HepG2 (cell line): ENCODE results near the gene STRN3. TPM values are rescaled to one million over a fixed set of nuclear protein-coding genes. Genes with fewer than 3 reads are reported as not detected.

Source experiments
- ATAC-seq: fragments of 200-7000 bp; cut with Tn5 transposase; 3 replicates; pipeline ENCODE4 v1.9.1; 2020; ENCODE audit warnings: mild to moderate bottlenecking, moderate library complexity
- BruUV-seq: library from RNA; stranded (reverse); fragments of 400-500 nt; replicated peaks from 2 replicates; lab custom pipeline; 2021; lab: Mats Ljungman, UMichigan
- CTCF ChIA-PET: fragments of 300-600 bp; formaldehyde crosslinking; extraction: SDS; loops from one replicate; lab custom pipeline; 2021; ENCODE audit warnings: low total read pairs, inconsistent platforms, low intra/inter-chr PET ratio; lab: Yijun Ruan, JAX
- POLR2A ChIA-PET: fragments of 350-600 bp; sonication (Branson Sonifier 250); formaldehyde crosslinking; loops from one replicate; lab custom pipeline; 2020; ENCODE audit warnings: antibody characterized with exemption, inconsistent platforms; lab: Yijun Ruan, JAX
- DNase-seq: peaks from one replicate; pipeline ENCODE4 v3.0.0-alpha.2; 2015; ENCODE audit warnings: low spot score
- FAIRE-seq: peaks from 3 replicates; lab custom pipeline; 2011; peaks lifted over from hg19 to GRCh38; lab: Jason Lieb, UNC
- H2AFZ ChIP-seq: one replicate; pipeline ENCODE4 v1.6.1; 2011; ENCODE audit warnings: low read length, inconsistent platforms
- H3K27ac ChIP-seq: fragments of 300-600 bp; 3 replicates; pipeline ENCODE4 v1.8.0; 2011; ENCODE audit warnings: mixed run types, mild to moderate bottlenecking, mixed read lengths, low read length, inconsistent platforms; ENCODE audit not compliant: insufficient read depth; ENCODE audit errors: extremely low read length
- H3K27me3 ChIP-seq, 2 experiments: fragments of 200-600 bp in 1 of 2; 2 replicates in 1 of 2; 3 replicates in 1 of 2; pipeline versions ENCODE4 v1.6.0 to v1.8.0; 2011; ENCODE audit warnings: low read length in 2 of 2, mild to moderate bottlenecking in 2 of 2, moderate library complexity in 2 of 2, inconsistent platforms in 1 of 2; ENCODE audit not compliant: insufficient read depth in 2 of 2, control insufficient read depth in 1 of 2
- H3K36me3 ChIP-seq, 2 experiments: fragments of 200-600 bp in 1 of 2; replicated peaks in 1 of 2; 2 replicates in 1 of 2; 3 replicates in 1 of 2; pipeline versions ENCODE4 v1.5.1 to v1.8.0; 2011; ENCODE audit warnings: low read length in 2 of 2, inconsistent platforms in 1 of 2; ENCODE audit not compliant: insufficient read depth in 2 of 2, control insufficient read depth in 1 of 2
- H3K4me1 ChIP-seq: 2 replicates; pipeline ENCODE4 v1.5.1; 2012; ENCODE audit warnings: low read length, inconsistent platforms; ENCODE audit not compliant: insufficient read depth
- H3K4me2 ChIP-seq: 2 replicates; pipeline ENCODE4 v1.6.0; 2011; ENCODE audit warnings: low read depth, low read length, inconsistent platforms
- H3K4me3 ChIP-seq, 3 experiments: fragments of 200-600 bp in 1 of 3; sonication (generic), shearing (Covaris generic) in 1 of 3; replicated peaks in 1 of 3; 2 replicates each; pipeline ENCODE4 v1.5.1; 2011 to 2016; ENCODE audit warnings: low read length in 3 of 3, inconsistent platforms in 2 of 3, low read depth in 2 of 3, mild to moderate bottlenecking in 2 of 3, control low read depth in 1 of 3, mixed read lengths in 1 of 3; ENCODE audit not compliant: insufficient read depth in 1 of 3
- H3K79me2 ChIP-seq: one replicate; pipeline ENCODE4 v1.6.1; 2011; ENCODE audit warnings: low read length, inconsistent platforms; ENCODE audit not compliant: insufficient read depth
- H3K9ac ChIP-seq: 2 replicates; pipeline ENCODE4 v1.6.0; 2011; ENCODE audit warnings: mild to moderate bottlenecking, low read depth, low read length, inconsistent platforms; ENCODE audit not compliant: insufficient read depth
- H3K9me3 ChIP-seq: 2 replicates; pipeline ENCODE4 v1.5.1; 2012; ENCODE audit warnings: mild to moderate bottlenecking, low read length
- H4K20me1 ChIP-seq: 2 replicates; pipeline ENCODE4 v1.6.0; 2011; ENCODE audit warnings: inconsistent platforms, mild to moderate bottlenecking, low read length, moderate library complexity; ENCODE audit not compliant: insufficient read depth
- BCL6 ChIP-seq: IDR thresholded peaks from 2 replicates; pipeline ENCODE4 v1.6.1; 2016; ENCODE audit warnings: missing genetic modification reagents, missing compliant biosample characterization
- CEBPB ChIP-seq: IDR thresholded peaks from 2 replicates; pipeline ENCODE4 v1.6.1; 2011; ENCODE audit warnings: low read depth, low read length, improper control_type of control experiment, borderline replicate concordance
- EP300 ChIP-seq, 3 experiments: sonication (generic) in 1 of 3; formaldehyde crosslinking in 1 of 3; IDR thresholded peaks; 2 replicates each; pipeline versions ENCODE4 v1.5.1 to v1.6.1; 2011 to 2020; ENCODE audit warnings: low read depth in 2 of 3, low read length in 2 of 3, borderline replicate concordance in 1 of 3, improper control_type of control experiment in 1 of 3, mild to moderate bottlenecking in 1 of 3, missing genetic modification reagents in 1 of 3, moderate library complexity in 1 of 3
- FOXA3 ChIP-seq: IDR thresholded peaks from 2 replicates; pipeline ENCODE4 v1.6.1; 2016; ENCODE audit warnings: missing genetic modification reagents, missing compliant biosample characterization
- KAT8 ChIP-seq: IDR thresholded peaks from 2 replicates; pipeline ENCODE4 v1.6.1; 2016; ENCODE audit warnings: missing genetic modification reagents, missing compliant biosample characterization
- KLF16 ChIP-seq, 2 experiments: sonication (generic) in 1 of 2; formaldehyde crosslinking in 1 of 2; IDR thresholded peaks; 2 replicates each; pipeline versions ENCODE4 v1.6.1 to v1.8.0; 2016 to 2023; ENCODE audit warnings: missing genetic modification reagents in 2 of 2, missing compliant biosample characterization in 1 of 2
- PATZ1 ChIP-seq: sonication (generic); formaldehyde crosslinking; IDR thresholded peaks from 2 replicates; pipeline ENCODE4 v1.4.0; 2020; ENCODE audit warnings: missing genetic modification reagents
- SALL1 ChIP-seq: sonication (generic); formaldehyde crosslinking; IDR thresholded peaks from 2 replicates; pipeline ENCODE4 v1.8.0; 2022; ENCODE audit warnings: mild to moderate bottlenecking, missing genetic modification reagents
- TFAP4 ChIP-seq: sonication (generic); IDR thresholded peaks from 2 replicates; pipeline ENCODE4 v1.6.1; 2016; ENCODE audit warnings: low read depth, borderline replicate concordance
- ZBTB20 ChIP-seq: sonication (generic); formaldehyde crosslinking; IDR thresholded peaks from 2 replicates; pipeline ENCODE4 v1.8.1; 2023; ENCODE audit warnings: missing genetic modification reagents, low read depth, mild to moderate bottlenecking, borderline replicate concordance
- ZNF18 ChIP-seq: sonication (generic); formaldehyde crosslinking; IDR thresholded peaks from 2 replicates; pipeline ENCODE4 v1.8.0; 2022; ENCODE audit warnings: mild to moderate bottlenecking, missing genetic modification reagents; ENCODE audit not compliant: insufficient replicate concordance
- ZNF644 ChIP-seq: IDR thresholded peaks from 2 replicates; pipeline ENCODE4 v1.6.1; 2016; ENCODE audit warnings: low read depth
- ZNF691 ChIP-seq: sonication (generic); formaldehyde crosslinking; IDR thresholded peaks from 2 replicates; pipeline ENCODE4 v1.4.0; 2020; ENCODE audit warnings: missing genetic modification reagents, low read depth, mild to moderate bottlenecking, borderline replicate concordance
- WGBS: methylation state at CpG from one replicate; pipeline ENCODE4 v1.1.6; 2017; ENCODE audit warnings: low lambda C conversion rate; 5-methylcytosine and 5-hydroxymethylcytosine counted together
- in situ Hi-C: cut with HindIII; loops from 2 replicates; pipeline ENCODE4 v1.10.0; 2017; ENCODE audit warnings: low pct_unique_long_range_greater_than_20kb; ENCODE audit not compliant: extremely low pct_ligation_motif_present
- intact Hi-C: fragments of 100-400 bp; cut with micrococcal nuclease; formaldehyde crosslinking; loops from one replicate; pipeline ENCODE4 v1.10.0; 2022; ENCODE audit not compliant: unreplicated experiment
- polyA plus RNA-seq, 8 experiments: library from polyadenylated mRNA; depleted of rRNA in 3 of 8; stranded (reverse) in 7 of 8; unstranded in 1 of 8; fragments of >200 nt; fragmentation: Illumina TruSeq in 4 of 8; extraction: Trizol in 4 of 8; gene quantifications; 2 replicates each; pipeline versions ENCODE4 v1.2.1 to v1.2.3, GENCODE V29; 2011 to 2016; ENCODE audit warnings: low read depth in 4 of 8, missing spikeins in 1 of 8, mixed read lengths in 1 of 8; ENCODE audit not compliant: insufficient read depth in 1 of 8
- total RNA-seq, 5 experiments: library from RNA; depleted of rRNA; stranded (reverse); fragments of >200 nt; fragmentation: Illumina TruSeq; extraction: Trizol; gene quantifications; 2 replicates each; pipeline ENCODE4 v1.2.3, GENCODE V29; 2016; ENCODE audit warnings: low read depth in 1 of 5

The STRN3 gene
- total and polyA plus RNA-seq, 2 of the 13 experiments (the other 11 are each of a cell fraction or from before 2014, with no cell fraction given) = 49.4 to 123 TPM

- Histone ChIP-seq H3K36me3 (no peaks in the 10 kb centered on the region), H3K27ac (no peak overlapping the region), H3K4me3 (no peak overlapping the region), H3K4me1 (peaks cover 7% of the 10 kb centered on the region; the same call in 1 of the 2 replicates), H3K9ac (no peak overlapping the region), H3K9me3 (no peaks in the 10 kb centered on the region), H2AFZ (no peak overlapping the region), H4K20me1 (no peaks in the 10 kb centered on the region), H3K79me2 (no peaks in the 10 kb centered on the region), H3K27me3 (no peaks in the 10 kb centered on the region), H3K4me2 (no peak overlapping the region)
- BruUV-seq = no TSS peak
- ATAC-seq = peak; percentile 56
- in situ Hi-C loops = no loop called here
- peak; percentile 70 for DNase-seq
- intact Hi-C loops = no loop called here
- ChIA-PET CTCF (no interaction called here), POLR2A (interaction anchor here (0.8 to 2.1 kb wide), 3 partner anchors 26 to 35 kb away, joined by 3 to 14 read pairs (median 3); partner anchors contain the start of genes AP4S1 and STRN3)
- FAIRE-seq = no peak
- 78% methylated on average over 1 of the region's 1 CpG for WGBS
- TF ChIP-seq KLF16 (CRISPR knock-in tag; IDR thresholded peaks at IDR 0.05) (peak in 1 of 2 experiments; percentile 21; a peak in 1 of 4 replicates), PATZ1 (CRISPR knock-in tag) (0 out of 2 replicates have a peak, but pooled peaks have one; percentile 46), EP300 (IDR thresholded peaks at IDR 0.05; ENCODE audit: low read depth in 2 of 2, low read length in 2 of 2) (peak in 1 of 2 experiments; percentile 9; a peak in 1 of 4 replicates), EP300 (CRISPR knock-in tag; IDR thresholded peaks at IDR 0.05; ENCODE audit: borderline replicate concordance) (no peak), KAT8 (CRISPR knock-in tag) (peak; percentile 39; the same call in 1 of the 2 replicates), CEBPB (peak; percentile 95), ZBTB20 (CRISPR knock-in tag) (no peak), BCL6 (CRISPR knock-in tag) (0 out of 2 replicates have a peak, but pooled peaks have one; percentile 12), ZNF644 (CRISPR knock-in tag) (peak; percentile 49; the same call in 1 of the 2 replicates), SALL1 (CRISPR knock-in tag) (0 out of 2 replicates have a peak, but pooled peaks have one; percentile 20), ZNF691 (CRISPR knock-in tag) (no peak), ZNF18 (CRISPR knock-in tag) (no peak), FOXA3 (CRISPR knock-in tag) (0 out of 2 replicates have a peak, but pooled peaks have one; percentile 10), TFAP4 (peak; percentile 83)
Observed at GRCh38 chr14:31059152-31059924, 33.2 kb upstream of the STRN3 start.
